PC-3 (cell line): ENCODE measurements around the gene MPG. TPM values are rescaled to one million over a fixed set of nuclear protein-coding genes. Genes with fewer than 3 reads are reported as not detected.

ENCODE experiments used
- ATAC-seq: fragments of 200-7000 bp; cut with Tn5 transposase; 2 replicates; pipeline ENCODE4 v1.9.1; 2020; ENCODE audit warnings: mild to moderate bottlenecking, moderate library complexity
- BruUV-seq: library from RNA; stranded (reverse); fragments of 400-500 nt; replicated peaks from 2 replicates; lab custom pipeline; 2021; lab: Mats Ljungman, UMichigan
- CTCF ChIA-PET: fragments of 300-600 bp; sonication (Branson Sonifier 250); formaldehyde crosslinking; loops from one replicate; lab custom pipeline; 2022; ENCODE audit warnings: antibody characterized with exemption; lab: Charles Lee
- POLR2A ChIA-PET: fragments of 300-600 bp; sonication (Branson Sonifier 250); formaldehyde crosslinking; loops from one replicate; lab custom pipeline; 2022; ENCODE audit warnings: antibody characterized with exemption; ENCODE audit not compliant: unreplicated experiment; lab: Charles Lee
- DNase-seq: peaks from one replicate; pipeline ENCODE4 v3.0.0-alpha.2; 2015
- H2AFZ ChIP-seq: fragments of 300-600 bp; sonication (generic); 2 replicates; pipeline ENCODE4 v1.6.0; 2016; ENCODE audit warnings: antibody characterized with exemption, low read length
- H3F3A ChIP-seq: fragments of 300-600 bp; sonication (generic); one replicate; pipeline ENCODE4 v1.6.0; 2017; ENCODE audit warnings: antibody characterized with exemption, low read length, control low read depth, mild to moderate bottlenecking; ENCODE audit not compliant: unreplicated experiment
- H3K27ac ChIP-seq: fragments of 300-600 bp; sonication (generic); 2 replicates; pipeline ENCODE4 v1.5.1; 2016; ENCODE audit warnings: mild to moderate bottlenecking, low read length
- H3K27me3 ChIP-seq: fragments of 300-600 bp; sonication (generic); 2 replicates; pipeline ENCODE4 v1.6.1; 2016; ENCODE audit warnings: low read length, mixed read lengths
- H3K36me3 ChIP-seq: fragments of 300-600 bp; sonication (generic); 2 replicates; pipeline ENCODE4 v1.6.1; 2016; ENCODE audit warnings: low read depth, mixed run types, low read length, mixed read lengths
- H3K4me1 ChIP-seq: fragments of 300-600 bp; sonication (generic); 2 replicates; pipeline ENCODE4 v1.5.1; 2016; ENCODE audit warnings: low read length; ENCODE audit not compliant: insufficient read depth
- H3K4me2 ChIP-seq: fragments of 300-600 bp; sonication (generic); 2 replicates; pipeline ENCODE4 v1.6.0; 2016; ENCODE audit warnings: low read length
- H3K4me3 ChIP-seq: fragments of 300-600 bp; sonication (generic); 2 replicates; pipeline ENCODE4 v1.5.1; 2016; ENCODE audit warnings: mild to moderate bottlenecking, low read length, mixed read lengths
- H3K79me2 ChIP-seq: fragments of 300-600 bp; sonication (generic); 2 replicates; pipeline ENCODE4 v1.6.1; 2017; ENCODE audit warnings: low read length, mixed read lengths
- H3K9ac ChIP-seq: fragments of 300-600 bp; sonication (generic); 2 replicates; pipeline ENCODE4 v1.6.0; 2016; ENCODE audit warnings: mild to moderate bottlenecking, low read length
- H3K9me2 ChIP-seq: fragments of 300-600 bp; sonication (generic); replicated peaks from 2 replicates; pipeline ENCODE4 v1.6.1; 2016; ENCODE audit warnings: mixed run types, low read length, mixed read lengths
- H3K9me3 ChIP-seq: fragments of 300-600 bp; sonication (generic); 2 replicates; pipeline ENCODE4 v1.6.1; 2016; ENCODE audit warnings: low read length, mixed read lengths
- H4K20me1 ChIP-seq: fragments of 300-600 bp; sonication (generic); 2 replicates; pipeline ENCODE4 v1.6.1; 2016; ENCODE audit warnings: low read length, mixed read lengths
- EZH2 ChIP-seq: fragments of 300-600 bp; sonication (generic); IDR thresholded peaks from one replicate; pipeline ENCODE4 v1.6.1; 2017; ENCODE audit warnings: antibody characterized with exemption, mild to moderate bottlenecking, low read length; ENCODE audit not compliant: unreplicated experiment
- EZH2phosphoT487 ChIP-seq: fragments of 300-600 bp; sonication (generic); IDR thresholded peaks from 2 replicates; pipeline ENCODE4 v1.6.1; 2018; ENCODE audit warnings: mild to moderate bottlenecking, antibody characterized with exemption, low read length, borderline replicate concordance
- intact Hi-C: fragments of 100-400 bp; cut with micrococcal nuclease; formaldehyde crosslinking; loops from 2 replicates; pipeline ENCODE4 v1.9.0; 2023
- total RNA-seq: library from RNA; depleted of rRNA; stranded (reverse); fragments of >200 nt; gene quantifications from 2 replicates; pipeline ENCODE4 v1.2.3, GENCODE V29; 2014
- TF ChIP-seq, protein P1 (sequence below): fragments of 300-600 bp; sonication (generic); conservative IDR thresholded peaks from 2 replicates; pipeline ENCODE4 v1.5.1; 2017; ENCODE audit warnings: antibody characterized with exemption, low read depth, mild to moderate bottlenecking, low read length

MPG gene
- total RNA-seq, 1 experiment from 2014 or later = 147 TPM

DNA sequence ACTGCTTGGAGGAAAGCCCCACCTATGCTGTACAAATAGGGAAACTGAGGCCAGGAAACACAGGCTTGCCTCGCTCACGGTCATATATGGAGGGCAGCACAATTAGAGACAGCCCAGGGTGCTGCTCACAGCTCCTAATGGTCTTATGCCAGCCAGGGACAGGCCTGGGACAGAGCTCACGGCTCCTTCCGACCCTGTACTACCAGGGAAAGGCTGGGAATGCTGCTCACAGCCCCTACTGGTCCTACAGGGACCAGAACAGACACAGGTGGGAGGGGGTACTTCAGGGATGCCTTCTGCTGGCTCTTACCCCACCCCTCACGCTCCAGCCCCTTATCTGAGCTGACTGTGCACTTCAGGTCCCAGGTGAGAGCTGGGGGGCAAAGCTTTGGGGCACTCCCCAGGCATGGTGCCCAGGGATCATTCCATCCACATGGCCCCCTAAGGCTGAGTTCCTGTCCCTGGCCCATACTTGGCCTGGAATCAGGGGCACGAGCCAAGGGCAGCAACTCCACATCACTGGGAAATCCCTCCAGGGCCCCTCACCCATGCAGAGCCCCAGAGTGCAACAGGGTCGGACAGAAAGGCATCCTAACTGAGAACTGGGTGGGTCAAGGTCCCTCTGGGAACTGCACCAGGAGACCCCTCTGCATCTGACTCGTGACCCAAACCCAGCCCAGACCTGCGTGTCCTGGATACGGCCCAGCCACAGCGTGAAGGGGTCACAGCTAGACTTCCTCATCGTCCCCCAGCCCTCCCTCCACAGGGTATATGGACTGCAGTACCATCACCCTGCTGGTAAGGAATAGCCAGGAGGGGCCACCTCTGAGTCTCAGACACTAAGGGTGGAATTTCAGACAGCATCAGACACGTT, 11.5 kb upstream of the MPG start:
- Histone ChIP-seq H4K20me1 (no peaks in the 10 kb centered on the region), H3F3A (no peaks in the 10 kb centered on the region), H3K27ac (no peak overlapping the region), H3K36me3 (no peaks in the 10 kb centered on the region), H3K79me2 (peaks cover 22% of the 10 kb centered on the region), H3K4me2 (no peak overlapping the region), H3K27me3 (no peaks in the 10 kb centered on the region), H3K9me2 (no peaks in the 10 kb centered on the region), H3K4me3 (no peak overlapping the region), H3K9me3 (no peaks in the 10 kb centered on the region), H3K4me1 (peaks cover 20% of the 10 kb centered on the region), H3K9ac (no peak overlapping the region), H2AFZ (no peak overlapping the region)
- TF ChIP-seq EZH2 (no peak), EZH2phosphoT487 (no peak)
- TF ChIP-seq, protein P1, sequence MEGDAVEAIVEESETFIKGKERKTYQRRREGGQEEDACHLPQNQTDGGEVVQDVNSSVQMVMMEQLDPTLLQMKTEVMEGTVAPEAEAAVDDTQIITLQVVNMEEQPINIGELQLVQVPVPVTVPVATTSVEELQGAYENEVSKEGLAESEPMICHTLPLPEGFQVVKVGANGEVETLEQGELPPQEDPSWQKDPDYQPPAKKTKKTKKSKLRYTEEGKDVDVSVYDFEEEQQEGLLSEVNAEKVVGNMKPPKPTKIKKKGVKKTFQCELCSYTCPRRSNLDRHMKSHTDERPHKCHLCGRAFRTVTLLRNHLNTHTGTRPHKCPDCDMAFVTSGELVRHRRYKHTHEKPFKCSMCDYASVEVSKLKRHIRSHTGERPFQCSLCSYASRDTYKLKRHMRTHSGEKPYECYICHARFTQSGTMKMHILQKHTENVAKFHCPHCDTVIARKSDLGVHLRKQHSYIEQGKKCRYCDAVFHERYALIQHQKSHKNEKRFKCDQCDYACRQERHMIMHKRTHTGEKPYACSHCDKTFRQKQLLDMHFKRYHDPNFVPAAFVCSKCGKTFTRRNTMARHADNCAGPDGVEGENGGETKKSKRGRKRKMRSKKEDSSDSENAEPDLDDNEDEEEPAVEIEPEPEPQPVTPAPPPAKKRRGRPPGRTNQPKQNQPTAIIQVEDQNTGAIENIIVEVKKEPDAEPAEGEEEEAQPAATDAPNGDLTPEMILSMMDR = no peak
- BruUV-seq = no TSS peak
- POLR2A ChIA-PET = no interaction called here
- CTCF ChIA-PET = interaction anchor here (1.1 to 1.3 kb wide), 2 partner anchors 13 to 30 kb away, joined by 7 to 14 read pairs; partner anchors contain the start of genes POLR3K and SNRNP25
- no peak for DNase-seq
- intact Hi-C loops = no loop called here
- ATAC-seq = 0 out of 2 replicates have a peak, but pooled peaks have one; percentile 30

- no peaks in the 10 kb centered on the region for H3K9me3 ChIP-seq
- no peak overlapping the region for H3K4me2 ChIP-seq
- H3F3A ChIP-seq = no peaks in the 10 kb centered on the region
- H3K27ac ChIP-seq = no peak overlapping the region
- no peak overlapping the region for H3K4me3 ChIP-seq
- BruUV-seq = no TSS peak
- intact Hi-C loops = no loop called here
- no peaks in the 10 kb centered on the region for H3K36me3 ChIP-seq
- H3K9ac ChIP-seq = no peak overlapping the region
- peaks cover 20% of the 10 kb centered on the region for H3K4me1 ChIP-seq
- ChIA-PET CTCF (no interaction called here), POLR2A (no interaction called here)
- H4K20me1 ChIP-seq = no peaks in the 10 kb centered on the region
- TF ChIP-seq EZH2 (no peak), EZH2phosphoT487 (no peak)
- TF ChIP-seq, protein P1 = no peak
- no peaks in the 10 kb centered on the region for H3K27me3 ChIP-seq
- peaks cover 22% of the 10 kb centered on the region for H3K79me2 ChIP-seq
- ATAC-seq (no peak), DNase-seq (no peak)
- H2AFZ ChIP-seq = no peak overlapping the region
- no peaks in the 10 kb centered on the region for H3K9me2 ChIP-seq
Measured at GRCh38 chr16:67183-67791, 10.7 kb upstream of the MPG start.
